GM23338 (cell line): ENCODE measurements around the gene SEPTIN11. TPM values are rescaled to one million over a fixed set of nuclear protein-coding genes. Genes with fewer than 3 reads are reported as not detected.

Experiments
- ATAC-seq: fragments of 200-7000 bp; cut with Tn5 transposase; 3 replicates; pipeline ENCODE4 v1.9.1; 2020
- DNase-seq: peaks from one replicate; pipeline ENCODE4 v3.0.0-alpha.2; 2015; ENCODE audit warnings: low spot score
- H2AFZ ChIP-seq: fragments of 200-600 bp; sonication (generic); 2 replicates; pipeline ENCODE4 v1.8.0; 2016; ENCODE audit warnings: antibody characterized with exemption, mild to moderate bottlenecking, moderate library complexity
- H3F3A ChIP-seq: fragments of 200-600 bp; sonication (generic); replicated peaks from 2 replicates; pipeline ENCODE4 v1.8.0; 2017; ENCODE audit warnings: antibody characterized with exemption, mixed run types, low read depth
- H3K27ac ChIP-seq: fragments of 200-600 bp; sonication (generic); 2 replicates; pipeline ENCODE4 v1.6.1; 2016; ENCODE audit warnings: low read depth
- H3K27me3 ChIP-seq: fragments of 200-600 bp; sonication (generic); 2 replicates; pipeline ENCODE4 v1.8.0; 2016; ENCODE audit warnings: mild to moderate bottlenecking, mixed run types, moderate library complexity; ENCODE audit not compliant: insufficient read depth
- H3K36me3 ChIP-seq: fragments of 200-600 bp; sonication (generic); 2 replicates; pipeline ENCODE4 v1.8.0; 2016; ENCODE audit warnings: mild to moderate bottlenecking; ENCODE audit not compliant: insufficient read depth
- H3K4me1 ChIP-seq: fragments of 200-600 bp; sonication (generic); 2 replicates; pipeline ENCODE4 v1.8.0; 2016; ENCODE audit warnings: mild to moderate bottlenecking, moderate library complexity; ENCODE audit not compliant: insufficient read depth
- H3K4me2 ChIP-seq: fragments of 200-600 bp; sonication (generic); 2 replicates; pipeline ENCODE4 v1.7.1; 2017; ENCODE audit warnings: mixed run types
- H3K4me3 ChIP-seq: fragments of 200-600 bp; sonication (generic); 2 replicates; pipeline ENCODE4 v1.6.1; 2016; ENCODE audit warnings: mixed run types
- H3K79me2 ChIP-seq: fragments of 200-600 bp; sonication (generic); replicated peaks from 2 replicates; pipeline ENCODE4 v1.8.0; 2017; ENCODE audit warnings: mild to moderate bottlenecking; ENCODE audit not compliant: insufficient read depth
- H3K9me2 ChIP-seq: fragments of 200-600 bp; sonication (generic); 2 replicates; pipeline ENCODE4 v1.8.0; 2017; ENCODE audit not compliant: insufficient read depth
- H4K20me1 ChIP-seq: fragments of 200-600 bp; sonication (generic); replicated peaks from 2 replicates; pipeline ENCODE4 v1.8.0; 2017; ENCODE audit warnings: mild to moderate bottlenecking; ENCODE audit not compliant: insufficient read depth
- H3K27ac Mint-ChIP-seq: 2 replicates; pipeline ENCODE4 v1.8.0; 2020; ENCODE audit warnings: inconsistent platforms, mild to moderate bottlenecking, moderate library complexity, mixed read lengths
- H3K27me3 Mint-ChIP-seq: 3 replicates; pipeline ENCODE4 v1.8.0; 2022; ENCODE audit warnings: low read depth, mild to moderate bottlenecking, moderate library complexity, mixed read lengths, inconsistent platforms; ENCODE audit not compliant: insufficient read depth, poor library complexity
- H3K36me3 Mint-ChIP-seq: 3 replicates; pipeline ENCODE4 v1.8.0; 2021; ENCODE audit warnings: low read depth, mild to moderate bottlenecking, inconsistent platforms, moderate library complexity, mixed read lengths
- H3K4me1 Mint-ChIP-seq: 3 replicates; pipeline ENCODE4 v1.8.0; 2020; ENCODE audit warnings: mild to moderate bottlenecking, inconsistent platforms, mixed read lengths
- H3K4me3 Mint-ChIP-seq: 3 replicates; pipeline ENCODE4 v1.8.0; 2021; ENCODE audit warnings: moderate library complexity, mild to moderate bottlenecking, inconsistent platforms, mixed read lengths
- H3K9me3 Mint-ChIP-seq: 3 replicates; pipeline ENCODE4 v1.8.0; 2020; ENCODE audit warnings: moderate library complexity, mild to moderate bottlenecking, inconsistent platforms, mixed read lengths
- CREB1 ChIP-seq: fragments of 250-450 bp; sonication (Bioruptor Pico); IDR thresholded peaks from 2 replicates; pipeline ENCODE4 v1.5.0; 2020; ENCODE audit warnings: low read depth, mild to moderate bottlenecking, moderate library complexity
- ETS1 ChIP-seq: IDR thresholded peaks from 2 replicates; pipeline ENCODE4 v1.6.1; 2016; ENCODE audit warnings: antibody characterized with exemption
- EZH2 ChIP-seq: fragments of 200-600 bp; sonication (generic); IDR thresholded peaks from one replicate; pipeline ENCODE4 v1.8.0; 2017; ENCODE audit warnings: antibody characterized with exemption, mild to moderate bottlenecking, low read depth; ENCODE audit not compliant: unreplicated experiment
- EZH2phosphoT487 ChIP-seq: fragments of 200-600 bp; sonication (generic); IDR thresholded peaks from one replicate; pipeline ENCODE4 v1.8.1; 2018; ENCODE audit warnings: antibody characterized with exemption; ENCODE audit not compliant: unreplicated experiment
- JUNB ChIP-seq: IDR thresholded peaks from one replicate; pipeline ENCODE4 v1.6.1; 2016; ENCODE audit warnings: antibody characterized with exemption; ENCODE audit not compliant: unreplicated experiment
- NANOG ChIP-seq: IDR thresholded peaks from 2 replicates; pipeline ENCODE4 v1.6.1; 2016; ENCODE audit warnings: antibody characterized with exemption, borderline replicate concordance
- POLR2AphosphoS5 ChIP-seq: IDR thresholded peaks from 2 replicates; pipeline ENCODE4 v1.6.1; 2016; ENCODE audit warnings: antibody characterized with exemption, low read depth
- REST ChIP-seq: IDR thresholded peaks from one replicate; pipeline ENCODE4 v1.6.1; 2018; ENCODE audit warnings: antibody characterized with exemption; ENCODE audit not compliant: unreplicated experiment
- STAT1 ChIP-seq: IDR thresholded peaks from one replicate; pipeline ENCODE4 v1.6.1; 2016; ENCODE audit warnings: antibody characterized with exemption; ENCODE audit not compliant: unreplicated experiment
- ZNF114 ChIP-seq: fragments of 250-450 bp; sonication (Bioruptor Pico); IDR thresholded peaks from 2 replicates; pipeline ENCODE4 v1.5.0; 2020; ENCODE audit warnings: mild to moderate bottlenecking, moderate library complexity
- ZNF331 ChIP-seq: fragments of 250-450 bp; sonication (Bioruptor Pico); IDR thresholded peaks from 2 replicates; pipeline ENCODE4 v1.5.0; 2020; ENCODE audit warnings: low read depth, mild to moderate bottlenecking, moderate library complexity
- polyA plus RNA-seq: library from polyadenylated mRNA; unstranded; fragments of >200 nt; fragmentation: Nextera tagmentation; extraction: Ambion mirVana; gene quantifications from 2 replicates; pipeline ENCODE4 v1.2.1, GENCODE V29; 2016
- total RNA-seq: library from RNA; depleted of rRNA; stranded (reverse); fragments of >200 nt; shearing (Covaris generic); gene quantifications from 2 replicates; pipeline ENCODE4 v1.2.3, GENCODE V29; 2014
- TF ChIP-seq, protein P1 (sequence below), 2 experiments: fragments of 200-600 bp in 1 of 2; sonication (generic) in 1 of 2; conservative IDR thresholded peaks; 2 replicates each; pipeline versions ENCODE4 v1.5.1 to v1.6.1; 2016 to 2017; ENCODE audit warnings: antibody characterized with exemption in 2 of 2, low read depth in 2 of 2, mild to moderate bottlenecking in 2 of 2, moderate library complexity in 1 of 2
- TF ChIP-seq, protein P2 (sequence below): fragments of 250-450 bp; sonication (Bioruptor Pico); IDR thresholded peaks from 2 replicates; pipeline ENCODE4 v1.5.0; 2020; ENCODE audit warnings: mild to moderate bottlenecking, moderate library complexity

SEPTIN11 gene
- total and polyA plus RNA-seq, 2 experiments from 2014 or later, result 80.0 to 81.6 TPM

GRCh38 chr4:76963131-76963750 lies 13.7 kb downstream of the SEPTIN11 start:
- Mint-ChIP-seq H3K4me3 (no peak overlapping the region), H3K36me3 (peaks cover 11% of the 10 kb centered on the region), H3K27me3 (no peaks in the 10 kb centered on the region), H3K9me3 (peaks cover 3% of the 10 kb centered on the region; the same call in 2 of the 3 replicates), H3K4me1 (peaks cover 15% of the 10 kb centered on the region; the same call in 2 of the 3 replicates), H3K27ac (no peak overlapping the region)
- Histone ChIP-seq H3K27me3 (no peaks in the 10 kb centered on the region), H3K79me2 (peaks cover 92% of the 10 kb centered on the region), H3K27ac (no peak overlapping the region), H4K20me1 (peaks cover 10% of the 10 kb centered on the region; the same call in 1 of the 2 replicates), H3K9me2 (no peaks in the 10 kb centered on the region), H2AFZ (no peak overlapping the region), H3K4me1 (peaks cover 13% of the 10 kb centered on the region; the same call in 1 of the 2 replicates), H3K4me3 (no peak overlapping the region), H3K4me2 (no peak overlapping the region), H3K36me3 (no peaks in the 10 kb centered on the region), H3F3A (no peaks in the 10 kb centered on the region)
- DNase-seq, result no peak
- TF ChIP-seq EZH2 (no peak), NANOG (no peak), CREB1 (CRISPR knock-in tag) (no peak), POLR2AphosphoS5 (no peak), REST (no peak), JUNB (no peak), EZH2phosphoT487 (no peak), ZNF114 (CRISPR knock-in tag) (no peak), ZNF331 (CRISPR knock-in tag) (no peak), STAT1 (no peak), ETS1 (no peak)
- TF ChIP-seq, protein P1, sequence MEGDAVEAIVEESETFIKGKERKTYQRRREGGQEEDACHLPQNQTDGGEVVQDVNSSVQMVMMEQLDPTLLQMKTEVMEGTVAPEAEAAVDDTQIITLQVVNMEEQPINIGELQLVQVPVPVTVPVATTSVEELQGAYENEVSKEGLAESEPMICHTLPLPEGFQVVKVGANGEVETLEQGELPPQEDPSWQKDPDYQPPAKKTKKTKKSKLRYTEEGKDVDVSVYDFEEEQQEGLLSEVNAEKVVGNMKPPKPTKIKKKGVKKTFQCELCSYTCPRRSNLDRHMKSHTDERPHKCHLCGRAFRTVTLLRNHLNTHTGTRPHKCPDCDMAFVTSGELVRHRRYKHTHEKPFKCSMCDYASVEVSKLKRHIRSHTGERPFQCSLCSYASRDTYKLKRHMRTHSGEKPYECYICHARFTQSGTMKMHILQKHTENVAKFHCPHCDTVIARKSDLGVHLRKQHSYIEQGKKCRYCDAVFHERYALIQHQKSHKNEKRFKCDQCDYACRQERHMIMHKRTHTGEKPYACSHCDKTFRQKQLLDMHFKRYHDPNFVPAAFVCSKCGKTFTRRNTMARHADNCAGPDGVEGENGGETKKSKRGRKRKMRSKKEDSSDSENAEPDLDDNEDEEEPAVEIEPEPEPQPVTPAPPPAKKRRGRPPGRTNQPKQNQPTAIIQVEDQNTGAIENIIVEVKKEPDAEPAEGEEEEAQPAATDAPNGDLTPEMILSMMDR (conservative IDR thresholded peaks at IDR 0.05; ENCODE audit: low read depth in 2 of 2), result no peak
- TF ChIP-seq, protein P2, sequence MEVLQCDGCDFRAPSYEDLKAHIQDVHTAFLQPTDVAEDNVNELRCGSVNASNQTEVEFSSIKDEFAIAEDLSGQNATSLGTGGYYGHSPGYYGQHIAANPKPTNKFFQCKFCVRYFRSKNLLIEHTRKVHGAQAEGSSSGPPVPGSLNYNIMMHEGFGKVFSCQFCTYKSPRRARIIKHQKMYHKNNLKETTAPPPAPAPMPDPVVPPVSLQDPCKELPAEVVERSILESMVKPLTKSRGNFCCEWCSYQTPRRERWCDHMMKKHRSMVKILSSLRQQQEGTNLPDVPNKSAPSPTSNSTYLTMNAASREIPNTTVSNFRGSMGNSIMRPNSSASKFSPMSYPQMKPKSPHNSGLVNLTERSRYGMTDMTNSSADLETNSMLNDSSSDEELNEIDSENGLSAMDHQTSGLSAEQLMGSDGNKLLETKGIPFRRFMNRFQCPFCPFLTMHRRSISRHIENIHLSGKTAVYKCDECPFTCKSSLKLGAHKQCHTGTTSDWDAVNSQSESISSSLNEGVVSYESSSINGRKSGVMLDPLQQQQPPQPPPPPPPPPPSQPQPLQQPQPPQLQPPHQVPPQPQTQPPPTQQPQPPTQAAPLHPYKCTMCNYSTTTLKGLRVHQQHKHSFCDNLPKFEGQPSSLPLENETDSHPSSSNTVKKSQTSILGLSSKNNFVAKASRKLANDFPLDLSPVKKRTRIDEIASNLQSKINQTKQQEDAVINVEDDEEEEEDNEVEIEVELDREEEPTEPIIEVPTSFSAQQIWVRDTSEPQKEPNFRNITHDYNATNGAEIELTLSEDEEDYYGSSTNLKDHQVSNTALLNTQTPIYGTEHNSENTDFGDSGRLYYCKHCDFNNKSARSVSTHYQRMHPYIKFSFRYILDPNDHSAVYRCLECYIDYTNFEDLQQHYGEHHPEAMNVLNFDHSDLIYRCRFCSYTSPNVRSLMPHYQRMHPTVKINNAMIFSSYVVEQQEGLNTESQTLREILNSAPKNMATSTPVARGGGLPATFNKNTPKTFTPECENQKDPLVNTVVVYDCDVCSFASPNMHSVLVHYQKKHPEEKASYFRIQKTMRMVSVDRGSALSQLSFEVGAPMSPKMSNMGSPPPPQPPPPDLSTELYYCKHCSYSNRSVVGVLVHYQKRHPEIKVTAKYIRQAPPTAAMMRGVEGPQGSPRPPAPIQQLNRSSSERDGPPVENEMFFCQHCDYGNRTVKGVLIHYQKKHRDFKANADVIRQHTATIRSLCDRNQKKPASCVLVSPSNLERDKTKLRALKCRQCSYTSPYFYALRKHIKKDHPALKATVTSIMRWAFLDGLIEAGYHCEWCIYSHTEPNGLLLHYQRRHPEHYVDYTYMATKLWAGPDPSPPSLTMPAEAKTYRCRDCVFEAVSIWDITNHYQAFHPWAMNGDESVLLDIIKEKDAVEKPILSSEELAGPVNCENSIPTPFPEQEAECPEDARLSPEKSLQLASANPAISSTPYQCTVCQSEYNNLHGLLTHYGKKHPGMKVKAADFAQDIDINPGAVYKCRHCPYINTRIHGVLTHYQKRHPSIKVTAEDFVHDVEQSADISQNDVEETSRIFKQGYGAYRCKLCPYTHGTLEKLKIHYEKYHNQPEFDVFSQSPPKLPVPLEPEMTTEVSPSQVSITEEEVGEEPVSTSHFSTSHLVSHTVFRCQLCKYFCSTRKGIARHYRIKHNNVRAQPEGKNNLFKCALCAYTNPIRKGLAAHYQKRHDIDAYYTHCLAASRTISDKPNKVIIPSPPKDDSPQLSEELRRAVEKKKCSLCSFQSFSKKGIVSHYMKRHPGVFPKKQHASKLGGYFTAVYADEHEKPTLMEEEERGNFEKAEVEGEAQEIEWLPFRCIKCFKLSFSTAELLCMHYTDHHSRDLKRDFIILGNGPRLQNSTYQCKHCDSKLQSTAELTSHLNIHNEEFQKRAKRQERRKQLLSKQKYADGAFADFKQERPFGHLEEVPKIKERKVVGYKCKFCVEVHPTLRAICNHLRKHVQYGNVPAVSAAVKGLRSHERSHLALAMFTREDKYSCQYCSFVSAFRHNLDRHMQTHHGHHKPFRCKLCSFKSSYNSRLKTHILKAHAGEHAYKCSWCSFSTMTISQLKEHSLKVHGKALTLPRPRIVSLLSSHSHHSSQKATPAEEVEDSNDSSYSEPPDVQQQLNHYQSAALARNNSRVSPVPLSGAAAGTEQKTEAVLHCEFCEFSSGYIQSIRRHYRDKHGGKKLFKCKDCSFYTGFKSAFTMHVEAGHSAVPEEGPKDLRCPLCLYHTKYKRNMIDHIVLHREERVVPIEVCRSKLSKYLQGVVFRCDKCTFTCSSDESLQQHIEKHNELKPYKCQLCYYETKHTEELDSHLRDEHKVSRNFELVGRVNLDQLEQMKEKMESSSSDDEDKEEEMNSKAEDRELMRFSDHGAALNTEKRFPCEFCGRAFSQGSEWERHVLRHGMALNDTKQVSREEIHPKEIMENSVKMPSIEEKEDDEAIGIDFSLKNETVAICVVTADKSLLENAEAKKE, result no peak
- ATAC-seq, result no peak
